Activated CD4-positive, alpha-beta T cell treated with anti-CD3 and anti-CD28 coated beads, Interleukin-2, amount 10 ng/mL, durations not matched to agents 24 days and 14 days (primary cell): ENCODE measurements around the gene DYNC2H1. TPM values are rescaled to one million over a fixed set of nuclear protein-coding genes. Genes with fewer than 3 reads are reported as not detected.

Experiments used
- DNase-seq: peaks from one replicate; pipeline ENCODE4 v3.0.0; 2022
- H3K27ac Mint-ChIP-seq: one replicate; pipeline ENCODE4 v1.8.0; 2022; ENCODE audit warnings: mild to moderate bottlenecking, mixed read lengths
- H3K27me3 Mint-ChIP-seq: one replicate; pipeline ENCODE4 v1.8.0; 2022; ENCODE audit warnings: mixed read lengths
- H3K36me3 Mint-ChIP-seq: one replicate; pipeline ENCODE4 v1.8.0; 2022; ENCODE audit warnings: low read depth, mild to moderate bottlenecking, mixed read lengths
- H3K4me1 Mint-ChIP-seq: one replicate; pipeline ENCODE4 v1.8.0; 2021; ENCODE audit warnings: mixed read lengths
- H3K4me3 Mint-ChIP-seq: one replicate; pipeline ENCODE4 v1.8.0; 2022; ENCODE audit warnings: mild to moderate bottlenecking, moderate library complexity, mixed read lengths
- H3K9me3 Mint-ChIP-seq: one replicate; pipeline ENCODE4 v1.8.0; 2021; ENCODE audit warnings: mixed read lengths
- intact Hi-C: fragments of 100-400 bp; cut with micrococcal nuclease; formaldehyde crosslinking; loops from one replicate; pipeline ENCODE4 v1.15.1; 2023
- total RNA-seq: library from RNA; stranded (reverse); gene quantifications from 2 replicates; pipeline ENCODE4 v1.2.3, GENCODE V29; 2022

DYNC2H1 gene
- total RNA-seq, 1 donor from 2014 or later = 0.30 TPM

DNA sequence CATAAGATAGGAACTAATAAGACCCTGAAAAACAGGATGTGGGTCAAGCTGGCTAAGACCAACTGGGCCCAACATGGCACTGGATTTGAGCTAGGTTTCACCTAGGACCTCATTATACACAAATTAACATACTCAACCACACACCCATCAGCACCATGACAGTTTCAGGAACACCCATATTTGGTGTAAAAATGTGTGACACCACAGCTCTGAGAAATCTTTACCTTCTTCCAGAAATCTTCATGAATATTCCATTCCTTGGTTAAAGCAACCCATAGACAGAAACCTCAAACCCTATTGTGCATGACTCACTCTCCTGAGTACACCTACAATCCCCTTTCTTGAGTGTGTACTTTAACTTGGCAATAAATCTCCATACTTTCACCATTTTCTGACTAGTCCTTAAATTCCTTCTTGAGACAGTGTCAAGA, 378.8 kb downstream of the DYNC2H1 start:
- no peak overlapping the region for H3K27ac Mint-ChIP-seq
- DNase-seq = no peak
- H3K4me3 Mint-ChIP-seq = no peak overlapping the region
- no peaks in the 10 kb centered on the region for H3K36me3 Mint-ChIP-seq
- H3K9me3 Mint-ChIP-seq = no peaks in the 10 kb centered on the region
- intact Hi-C loops = no loop called here
- H3K4me1 Mint-ChIP-seq = peaks cover 7% of the 10 kb centered on the region
- H3K27me3 Mint-ChIP-seq = no peaks in the 10 kb centered on the region

DNA sequence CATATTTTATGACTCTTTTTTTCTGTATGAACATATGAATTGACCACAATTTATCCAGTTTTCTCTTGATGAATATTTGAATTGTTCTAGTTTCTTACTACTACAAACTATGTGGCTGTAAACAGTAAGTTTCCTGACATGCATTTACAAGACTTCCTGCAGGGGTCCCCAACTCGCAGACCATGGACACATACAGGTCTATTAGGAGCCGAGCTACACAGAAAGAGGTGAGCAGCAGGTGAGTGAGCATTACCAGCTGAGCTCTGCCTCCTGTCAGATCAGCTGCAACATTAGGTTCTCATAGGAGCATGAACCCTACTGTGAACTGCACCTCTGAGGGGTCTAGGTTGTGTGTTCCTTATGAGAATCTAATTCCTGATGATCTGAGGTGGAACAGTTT, 379.4 kb downstream of the DYNC2H1 start:
- intact Hi-C loops = no loop called here
- no peaks in the 10 kb centered on the region for H3K9me3 Mint-ChIP-seq

GRCh38 chr11:103491777-103492176, 382.6 kb downstream of the DYNC2H1 start:
- H3K27ac Mint-ChIP-seq = no peak overlapping the region
- H3K36me3 Mint-ChIP-seq = no peaks in the 10 kb centered on the region
- H3K27me3 Mint-ChIP-seq = no peaks in the 10 kb centered on the region
- no peak overlapping the region for H3K4me3 Mint-ChIP-seq
- no peaks in the 10 kb centered on the region for H3K9me3 Mint-ChIP-seq
- intact Hi-C loops = no loop called here
- DNase-seq = no peak
- H3K4me1 Mint-ChIP-seq = peaks cover 7% of the 10 kb centered on the region

More for the DNA sequence above, 379.4 kb downstream of the DYNC2H1 start:
- H3K27ac Mint-ChIP-seq = no peak overlapping the region
- no peaks in the 10 kb centered on the region for H3K27me3 Mint-ChIP-seq
- H3K4me3 Mint-ChIP-seq = no peak overlapping the region
- no peaks in the 10 kb centered on the region for H3K36me3 Mint-ChIP-seq
- H3K4me1 Mint-ChIP-seq = peaks cover 7% of the 10 kb centered on the region
- no peak for DNase-seq

GRCh38 chr11:103494491-103494890, 385.3 kb downstream of the DYNC2H1 start:
- no peaks in the 10 kb centered on the region for H3K36me3 Mint-ChIP-seq
- no peak overlapping the region for H3K4me3 Mint-ChIP-seq
- no peak for DNase-seq
- no peaks in the 10 kb centered on the region for H3K4me1 Mint-ChIP-seq
- intact Hi-C loops = no loop called here
- H3K27ac Mint-ChIP-seq = no peak overlapping the region
- H3K27me3 Mint-ChIP-seq = no peaks in the 10 kb centered on the region
- H3K9me3 Mint-ChIP-seq = no peaks in the 10 kb centered on the region

DNA sequence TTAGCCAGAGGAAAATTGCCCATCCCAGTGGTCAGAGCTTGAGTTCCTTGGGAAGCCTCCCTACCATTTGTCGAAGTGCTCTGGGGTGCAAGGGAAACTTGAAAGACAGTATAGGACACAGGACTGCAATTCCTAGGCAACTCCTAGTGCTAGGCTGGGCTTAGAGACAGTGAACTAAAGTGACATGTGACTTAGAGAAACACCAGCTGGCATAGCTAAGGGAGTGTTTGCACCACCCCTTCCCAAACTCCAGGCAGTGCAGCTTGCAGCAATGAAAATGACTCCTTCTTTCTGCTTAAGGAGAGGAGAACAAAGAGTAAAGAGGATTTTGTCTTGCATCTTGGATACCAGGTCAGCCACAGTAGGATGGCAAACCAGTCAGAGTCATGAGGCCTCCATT, 388.0 kb downstream of the DYNC2H1 start:
- intact Hi-C loops = no loop called here
- no peak overlapping the region for H3K4me3 Mint-ChIP-seq
- no peaks in the 10 kb centered on the region for H3K9me3 Mint-ChIP-seq
- no peak for DNase-seq
- H3K4me1 Mint-ChIP-seq = no peaks in the 10 kb centered on the region
- no peak overlapping the region for H3K27ac Mint-ChIP-seq
- H3K36me3 Mint-ChIP-seq = no peaks in the 10 kb centered on the region
- no peaks in the 10 kb centered on the region for H3K27me3 Mint-ChIP-seq

- intact Hi-C loops = no loop called here
- Mint-ChIP-seq H3K27me3 (no peaks in the 10 kb centered on the region), H3K36me3 (no peaks in the 10 kb centered on the region), H3K4me3 (no peak overlapping the region), H3K27ac (no peak overlapping the region), H3K4me1 (no peaks in the 10 kb centered on the region), H3K9me3 (peaks cover 4% of the 10 kb centered on the region)
- no peak for DNase-seq
Observed at GRCh38 chr11:103499710-103500340, 390.6 kb downstream of the DYNC2H1 start.

- no peak overlapping the region for H3K4me3 Mint-ChIP-seq
- H3K27me3 Mint-ChIP-seq = no peaks in the 10 kb centered on the region
- H3K27ac Mint-ChIP-seq = no peak overlapping the region
- no peaks in the 10 kb centered on the region for H3K4me1 Mint-ChIP-seq
- H3K9me3 Mint-ChIP-seq = no peaks in the 10 kb centered on the region
- no peaks in the 10 kb centered on the region for H3K36me3 Mint-ChIP-seq
- intact Hi-C loops = no loop called here
- DNase-seq = no peak
Observed at GRCh38 chr11:103515283-103515682, 406.1 kb downstream of the DYNC2H1 start.

DNA sequence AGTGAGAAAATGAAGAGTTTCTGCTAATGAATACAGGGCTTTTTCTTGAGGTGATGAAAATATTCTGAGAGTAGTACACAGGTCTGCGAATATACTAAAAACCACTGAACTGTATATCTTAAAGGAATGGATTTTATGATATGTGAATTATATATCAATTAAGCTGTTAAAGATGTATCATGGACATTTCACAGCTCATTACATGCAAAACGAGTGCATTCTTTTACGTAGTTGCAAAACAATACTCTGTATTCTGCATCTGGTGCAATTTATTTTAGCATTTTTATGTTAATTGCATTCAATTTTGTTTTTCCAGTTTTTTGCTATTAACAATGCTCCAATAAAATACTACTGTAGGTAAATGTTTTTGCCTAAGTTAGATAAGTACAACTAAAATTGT, 411.6 kb downstream of the DYNC2H1 start:
- Mint-ChIP-seq H3K36me3 (no peaks in the 10 kb centered on the region), H3K27me3 (peaks cover 2% of the 10 kb centered on the region), H3K27ac (no peak overlapping the region), H3K4me1 (no peaks in the 10 kb centered on the region), H3K4me3 (no peak overlapping the region), H3K9me3 (no peaks in the 10 kb centered on the region)
- intact Hi-C loops = no loop called here
- DNase-seq = no peak

- Mint-ChIP-seq H3K36me3 (no peaks in the 10 kb centered on the region), H3K4me1 (no peaks in the 10 kb centered on the region), H3K27ac (no peak overlapping the region), H3K27me3 (peaks cover 2% of the 10 kb centered on the region), H3K9me3 (no peaks in the 10 kb centered on the region), H3K4me3 (no peak overlapping the region)
- DNase-seq = no peak
- intact Hi-C loops = no loop called here
Observed at GRCh38 chr11:103525069-103525468, 415.8 kb downstream of the DYNC2H1 start.

- no peaks in the 10 kb centered on the region for H3K4me1 Mint-ChIP-seq
- intact Hi-C loops = no loop called here
Observed at GRCh38 chr11:103528046-103528445, 418.8 kb downstream of the DYNC2H1 start.

GRCh38 chr11:103528596-103528995, 419.4 kb downstream of the DYNC2H1 start:
- intact Hi-C loops = no loop called here
- Mint-ChIP-seq H3K36me3 (no peaks in the 10 kb centered on the region), H3K4me3 (no peak overlapping the region), H3K27ac (no peak overlapping the region), H3K4me1 (no peaks in the 10 kb centered on the region), H3K9me3 (no peaks in the 10 kb centered on the region), H3K27me3 (peaks cover 4% of the 10 kb centered on the region)
- DNase-seq = no peak

More at GRCh38 chr11:103528046-103528445, 418.8 kb downstream of the DYNC2H1 start:
- Mint-ChIP-seq H3K9me3 (no peaks in the 10 kb centered on the region), H3K27ac (no peak overlapping the region), H3K4me3 (no peak overlapping the region), H3K27me3 (peaks cover 4% of the 10 kb centered on the region), H3K36me3 (no peaks in the 10 kb centered on the region)
- DNase-seq = no peak

DNA sequence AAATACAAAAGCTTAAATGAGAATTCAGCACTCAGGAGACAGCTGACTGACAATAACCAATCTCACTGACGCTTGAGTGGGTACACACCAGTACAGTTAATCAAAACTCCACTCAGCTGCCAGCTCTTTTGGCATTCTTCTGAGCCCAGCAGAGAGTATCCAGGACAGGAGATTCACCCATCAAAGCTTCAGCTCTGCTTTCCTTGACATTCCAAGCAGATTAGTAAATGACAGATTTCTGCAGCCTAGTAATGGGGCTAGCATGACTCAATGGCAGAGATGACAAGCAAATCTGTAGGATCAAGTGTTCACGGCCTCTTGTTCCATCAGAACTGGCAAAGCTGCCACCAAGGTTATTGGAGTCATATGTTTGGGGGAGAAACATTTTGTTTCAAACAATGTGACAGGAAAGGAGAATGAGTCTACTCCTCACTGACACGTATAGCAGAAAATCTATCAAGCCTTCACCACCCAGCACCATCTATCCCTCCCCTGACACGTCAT, 420.0 kb downstream of the DYNC2H1 start:
- Mint-ChIP-seq H3K9me3 (no peaks in the 10 kb centered on the region), H3K27ac (no peak overlapping the region), H3K4me3 (no peak overlapping the region), H3K36me3 (no peaks in the 10 kb centered on the region), H3K4me1 (no peaks in the 10 kb centered on the region), H3K27me3 (peaks cover 4% of the 10 kb centered on the region)
- no peak for DNase-seq
- intact Hi-C loops = no loop called here
